ENCODE results near the gene PKN2. TPM values are rescaled to one million over a fixed set of nuclear protein-coding genes. Genes with fewer than 3 reads are reported as not detected.

The PKN2 gene
- total and polyA plus RNA-seq, 2 of the 4 experiments (the other 2 are of a cell fraction) = 12.7 to 22.2 TPM

DNA sequence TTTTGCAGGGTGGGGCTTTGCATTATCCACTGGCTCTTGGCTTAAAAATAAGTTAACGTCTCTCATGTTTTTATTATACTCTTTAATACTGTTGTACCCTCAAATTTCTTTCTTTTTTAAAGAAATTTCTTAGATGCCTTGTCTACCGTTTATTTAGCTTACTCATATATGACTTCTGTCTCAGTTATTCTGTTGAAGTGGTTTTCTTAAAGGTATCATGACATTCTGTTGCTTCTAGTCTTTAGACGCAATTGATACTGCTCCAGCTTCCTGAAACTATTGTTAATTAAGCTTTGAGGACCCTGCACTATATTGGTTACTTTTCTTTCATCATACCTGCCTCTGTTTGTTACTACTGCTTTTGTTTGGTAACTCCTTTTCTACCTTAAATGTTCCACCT, 11.7 kb downstream of the PKN2 start:
- peak overlapping the region; percentile 13; the same call in 1 of the 2 replicates for H3K4me3 ChIP-seq (ENCODE audit: insufficient read depth, low read depth, low read length)
- BruUV-seq (replicated peaks) = no TSS peak
- no peak overlapping the region; the same call in 1 of the 2 replicates for H3K14ac ChIP-seq (replicated peaks; ENCODE audit: low read depth, low read length)
- DNase-seq (peak; percentile 33), ATAC-seq (ENCODE audit: low read depth) (peak; percentile 28; the same call in 1 of the 2 replicates)
- H2BK5ac ChIP-seq (ENCODE audit: low read depth, low read length, poor library complexity, severe bottlenecking) = peak overlapping the region; percentile 87
- no peak overlapping the region; the same call in 1 of the 2 replicates for H3K18ac ChIP-seq (ENCODE audit: low read depth, low read length)
- no peak overlapping the region for H3K27ac ChIP-seq (ENCODE audit: insufficient read depth, low read length)
- H2AFZ ChIP-seq (replicated peaks; ENCODE audit: low read length, poor library complexity) = no peak overlapping the region
- no peak overlapping the region for H2BK20ac ChIP-seq (ENCODE audit: low read depth, low read length)
- H3K56ac ChIP-seq (ENCODE audit: extremely low read depth, insufficient read depth, low read length) = 0 out of 2 replicates have a peak overlapping the region, but pooled peaks have one; percentile 44
- H2AK9ac ChIP-seq (replicated peaks; ENCODE audit: low read depth, low read length, poor library complexity) = no peak overlapping the region
- no peak overlapping the region for H3K23ac ChIP-seq (ENCODE audit: low read depth, low read length)
- peaks cover 8% of the 10 kb centered on the region; the same call in 1 of the 2 replicates for H3K4me1 ChIP-seq (ENCODE audit: control insufficient read depth, insufficient read depth, low read length)
- peaks cover 3% of the 10 kb centered on the region for H3K9me1 ChIP-seq (ENCODE audit: insufficient read depth, low read length)
- no peak overlapping the region; the same call in 1 of the 2 replicates for H3K4ac ChIP-seq (ENCODE audit: low read depth, low read length)
- H2BK120ac ChIP-seq (ENCODE audit: low read depth, low read length) = peak overlapping the region; percentile 67; the same call in 1 of the 2 replicates
- peaks cover 3% of the 10 kb centered on the region; the same call in 1 of the 2 replicates for H4K20me1 ChIP-seq (ENCODE audit: insufficient read depth, low read length)
- H4K91ac ChIP-seq (ENCODE audit: insufficient read depth, low read depth, low read length) = no peak overlapping the region; the same call in 1 of the 2 replicates
- no peak overlapping the region for H3K9ac ChIP-seq (ENCODE audit: low read depth, low read length)
- POLR2A ChIA-PET (ENCODE audit: unreplicated experiment) = interaction anchor here (0.9 kb wide), 1 partner anchor 11 kb away, joined by 3 read pairs; no protein-coding TSS in a partner anchor
- TF ChIP-seq FOS (IDR thresholded peaks at IDR 0.05; ENCODE audit: low read depth, low read length) = no peak
- TF ChIP-seq, protein P1, sequence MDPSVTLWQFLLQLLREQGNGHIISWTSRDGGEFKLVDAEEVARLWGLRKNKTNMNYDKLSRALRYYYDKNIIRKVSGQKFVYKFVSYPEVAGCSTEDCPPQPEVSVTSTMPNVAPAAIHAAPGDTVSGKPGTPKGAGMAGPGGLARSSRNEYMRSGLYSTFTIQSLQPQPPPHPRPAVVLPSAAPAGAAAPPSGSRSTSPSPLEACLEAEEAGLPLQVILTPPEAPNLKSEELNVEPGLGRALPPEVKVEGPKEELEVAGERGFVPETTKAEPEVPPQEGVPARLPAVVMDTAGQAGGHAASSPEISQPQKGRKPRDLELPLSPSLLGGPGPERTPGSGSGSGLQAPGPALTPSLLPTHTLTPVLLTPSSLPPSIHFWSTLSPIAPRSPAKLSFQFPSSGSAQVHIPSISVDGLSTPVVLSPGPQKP (IDR thresholded peaks at IDR 0.05; ENCODE audit: borderline replicate concordance, low read depth, low read length) = no peak
- TF ChIP-seq RCOR1 (IDR thresholded peaks at IDR 0.05; ENCODE audit: insufficient replicate concordance, low read length) = no peak
- no peak for TF ChIP-seq POLR2A (IDR thresholded peaks at IDR 0.05; ENCODE audit: low read depth, low read length)
- TF ChIP-seq CEBPB (IDR thresholded peaks at IDR 0.05; ENCODE audit: low read depth, low read length) = no peak
- no peak for TF ChIP-seq MXI1 (IDR thresholded peaks at IDR 0.05; ENCODE audit: borderline replicate concordance, low read depth, low read length)
- no peak for TF ChIP-seq MAFK (IDR thresholded peaks at IDR 0.05; ENCODE audit: low read depth, low read length)
- TF ChIP-seq, protein P2, sequence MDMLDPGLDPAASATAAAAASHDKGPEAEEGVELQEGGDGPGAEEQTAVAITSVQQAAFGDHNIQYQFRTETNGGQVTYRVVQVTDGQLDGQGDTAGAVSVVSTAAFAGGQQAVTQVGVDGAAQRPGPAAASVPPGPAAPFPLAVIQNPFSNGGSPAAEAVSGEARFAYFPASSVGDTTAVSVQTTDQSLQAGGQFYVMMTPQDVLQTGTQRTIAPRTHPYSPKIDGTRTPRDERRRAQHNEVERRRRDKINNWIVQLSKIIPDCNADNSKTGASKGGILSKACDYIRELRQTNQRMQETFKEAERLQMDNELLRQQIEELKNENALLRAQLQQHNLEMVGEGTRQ (IDR thresholded peaks at IDR 0.05; ENCODE audit: low read depth, low read length) = no peak
- no peak for TF ChIP-seq NFE2L2 (IDR thresholded peaks at IDR 0.05; ENCODE audit: low read depth, low read length)
- no peak for TF ChIP-seq CHD1 (IDR thresholded peaks at IDR 0.05; ENCODE audit: low read depth, low read length)
- no peak for TF ChIP-seq BHLHE40 (IDR thresholded peaks at IDR 0.05; ENCODE audit: low read depth, low read length)
- TF ChIP-seq RAD21 (IDR thresholded peaks at IDR 0.05; ENCODE audit: low read length) = no peak
- TF ChIP-seq, protein P3, sequence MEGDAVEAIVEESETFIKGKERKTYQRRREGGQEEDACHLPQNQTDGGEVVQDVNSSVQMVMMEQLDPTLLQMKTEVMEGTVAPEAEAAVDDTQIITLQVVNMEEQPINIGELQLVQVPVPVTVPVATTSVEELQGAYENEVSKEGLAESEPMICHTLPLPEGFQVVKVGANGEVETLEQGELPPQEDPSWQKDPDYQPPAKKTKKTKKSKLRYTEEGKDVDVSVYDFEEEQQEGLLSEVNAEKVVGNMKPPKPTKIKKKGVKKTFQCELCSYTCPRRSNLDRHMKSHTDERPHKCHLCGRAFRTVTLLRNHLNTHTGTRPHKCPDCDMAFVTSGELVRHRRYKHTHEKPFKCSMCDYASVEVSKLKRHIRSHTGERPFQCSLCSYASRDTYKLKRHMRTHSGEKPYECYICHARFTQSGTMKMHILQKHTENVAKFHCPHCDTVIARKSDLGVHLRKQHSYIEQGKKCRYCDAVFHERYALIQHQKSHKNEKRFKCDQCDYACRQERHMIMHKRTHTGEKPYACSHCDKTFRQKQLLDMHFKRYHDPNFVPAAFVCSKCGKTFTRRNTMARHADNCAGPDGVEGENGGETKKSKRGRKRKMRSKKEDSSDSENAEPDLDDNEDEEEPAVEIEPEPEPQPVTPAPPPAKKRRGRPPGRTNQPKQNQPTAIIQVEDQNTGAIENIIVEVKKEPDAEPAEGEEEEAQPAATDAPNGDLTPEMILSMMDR (conservative IDR thresholded peaks at IDR 0.05; ENCODE audit: low read depth, low read length) = no peak
- H3K36me3 ChIP-seq (ENCODE audit: control insufficient read depth, insufficient read depth, low read length) = peaks cover 2% of the 10 kb centered on the region
- peak overlapping the region in 1 of 2 experiments; percentile 46; a peak in 1 of 4 replicates for H4K8ac ChIP-seq (ENCODE audit: low read depth in 2 of 2, low read length in 2 of 2)
- no peak overlapping the region for H2BK15ac ChIP-seq (ENCODE audit: low read depth, low read length)
- no peaks in the 10 kb centered on the region for H3K27me3 ChIP-seq (ENCODE audit: control insufficient read depth, insufficient read depth, low read length)
- no peaks in the 10 kb centered on the region for H3K9me3 ChIP-seq (ENCODE audit: control insufficient read depth, insufficient read depth, low read length)
- H3K4me2 ChIP-seq (ENCODE audit: low read depth, low read length) = peak overlapping the region; percentile 92; the same call in 1 of the 2 replicates
- dilution Hi-C loops (cut with HindIII; ENCODE audit: low sequenced_read_pairs, unreplicated experiment) = no loop called here
- CTCF ChIA-PET = interaction anchor here (2.1 kb wide), 1 partner anchor 11 kb away, joined by 10 read pairs; the partner anchor contains the start of gene PKN2
- no peak overlapping the region for H2AK5ac ChIP-seq (ENCODE audit: low read depth, low read length)
- in situ Hi-C loops (cut with MboI; ENCODE audit: low sequenced_read_pairs) = no loop called here
- intact Hi-C loops (cut with micrococcal nuclease) = loop anchor here (2.0 to 5.0 kb wide), 2 partner anchors 35 to 1573 kb away; no protein-coding TSS in a partner anchor
- WGBS, 2 experiments (ENCODE audit: extremely low coverage in 2 of 2, insufficient read length in 1 of 2) = no CpG with 5 or more reads among the region's 3 CpGs
- H4K5ac ChIP-seq (ENCODE audit: low read depth, low read length) = peak overlapping the region; percentile 57; the same call in 1 of the 2 replicates
- H3K79me1 ChIP-seq (ENCODE audit: low read depth in 1 of 2, low read length in 2 of 2) = peaks cover 24 to 61% of the 10 kb centered on the region in 2 experiments
